Measurements from ENCODE around the gene PIM3. TPM values are rescaled to one million over a fixed set of nuclear protein-coding genes. Genes with fewer than 3 reads are reported as not detected.

PIM3 gene
- total and polyA plus RNA-seq, 2 of the 8 experiments (the other 6 are each of a cell fraction or from before 2014, with no cell fraction given), result 22.6 to 30.0 TPM

- TF ChIP-seq, protein P1, sequence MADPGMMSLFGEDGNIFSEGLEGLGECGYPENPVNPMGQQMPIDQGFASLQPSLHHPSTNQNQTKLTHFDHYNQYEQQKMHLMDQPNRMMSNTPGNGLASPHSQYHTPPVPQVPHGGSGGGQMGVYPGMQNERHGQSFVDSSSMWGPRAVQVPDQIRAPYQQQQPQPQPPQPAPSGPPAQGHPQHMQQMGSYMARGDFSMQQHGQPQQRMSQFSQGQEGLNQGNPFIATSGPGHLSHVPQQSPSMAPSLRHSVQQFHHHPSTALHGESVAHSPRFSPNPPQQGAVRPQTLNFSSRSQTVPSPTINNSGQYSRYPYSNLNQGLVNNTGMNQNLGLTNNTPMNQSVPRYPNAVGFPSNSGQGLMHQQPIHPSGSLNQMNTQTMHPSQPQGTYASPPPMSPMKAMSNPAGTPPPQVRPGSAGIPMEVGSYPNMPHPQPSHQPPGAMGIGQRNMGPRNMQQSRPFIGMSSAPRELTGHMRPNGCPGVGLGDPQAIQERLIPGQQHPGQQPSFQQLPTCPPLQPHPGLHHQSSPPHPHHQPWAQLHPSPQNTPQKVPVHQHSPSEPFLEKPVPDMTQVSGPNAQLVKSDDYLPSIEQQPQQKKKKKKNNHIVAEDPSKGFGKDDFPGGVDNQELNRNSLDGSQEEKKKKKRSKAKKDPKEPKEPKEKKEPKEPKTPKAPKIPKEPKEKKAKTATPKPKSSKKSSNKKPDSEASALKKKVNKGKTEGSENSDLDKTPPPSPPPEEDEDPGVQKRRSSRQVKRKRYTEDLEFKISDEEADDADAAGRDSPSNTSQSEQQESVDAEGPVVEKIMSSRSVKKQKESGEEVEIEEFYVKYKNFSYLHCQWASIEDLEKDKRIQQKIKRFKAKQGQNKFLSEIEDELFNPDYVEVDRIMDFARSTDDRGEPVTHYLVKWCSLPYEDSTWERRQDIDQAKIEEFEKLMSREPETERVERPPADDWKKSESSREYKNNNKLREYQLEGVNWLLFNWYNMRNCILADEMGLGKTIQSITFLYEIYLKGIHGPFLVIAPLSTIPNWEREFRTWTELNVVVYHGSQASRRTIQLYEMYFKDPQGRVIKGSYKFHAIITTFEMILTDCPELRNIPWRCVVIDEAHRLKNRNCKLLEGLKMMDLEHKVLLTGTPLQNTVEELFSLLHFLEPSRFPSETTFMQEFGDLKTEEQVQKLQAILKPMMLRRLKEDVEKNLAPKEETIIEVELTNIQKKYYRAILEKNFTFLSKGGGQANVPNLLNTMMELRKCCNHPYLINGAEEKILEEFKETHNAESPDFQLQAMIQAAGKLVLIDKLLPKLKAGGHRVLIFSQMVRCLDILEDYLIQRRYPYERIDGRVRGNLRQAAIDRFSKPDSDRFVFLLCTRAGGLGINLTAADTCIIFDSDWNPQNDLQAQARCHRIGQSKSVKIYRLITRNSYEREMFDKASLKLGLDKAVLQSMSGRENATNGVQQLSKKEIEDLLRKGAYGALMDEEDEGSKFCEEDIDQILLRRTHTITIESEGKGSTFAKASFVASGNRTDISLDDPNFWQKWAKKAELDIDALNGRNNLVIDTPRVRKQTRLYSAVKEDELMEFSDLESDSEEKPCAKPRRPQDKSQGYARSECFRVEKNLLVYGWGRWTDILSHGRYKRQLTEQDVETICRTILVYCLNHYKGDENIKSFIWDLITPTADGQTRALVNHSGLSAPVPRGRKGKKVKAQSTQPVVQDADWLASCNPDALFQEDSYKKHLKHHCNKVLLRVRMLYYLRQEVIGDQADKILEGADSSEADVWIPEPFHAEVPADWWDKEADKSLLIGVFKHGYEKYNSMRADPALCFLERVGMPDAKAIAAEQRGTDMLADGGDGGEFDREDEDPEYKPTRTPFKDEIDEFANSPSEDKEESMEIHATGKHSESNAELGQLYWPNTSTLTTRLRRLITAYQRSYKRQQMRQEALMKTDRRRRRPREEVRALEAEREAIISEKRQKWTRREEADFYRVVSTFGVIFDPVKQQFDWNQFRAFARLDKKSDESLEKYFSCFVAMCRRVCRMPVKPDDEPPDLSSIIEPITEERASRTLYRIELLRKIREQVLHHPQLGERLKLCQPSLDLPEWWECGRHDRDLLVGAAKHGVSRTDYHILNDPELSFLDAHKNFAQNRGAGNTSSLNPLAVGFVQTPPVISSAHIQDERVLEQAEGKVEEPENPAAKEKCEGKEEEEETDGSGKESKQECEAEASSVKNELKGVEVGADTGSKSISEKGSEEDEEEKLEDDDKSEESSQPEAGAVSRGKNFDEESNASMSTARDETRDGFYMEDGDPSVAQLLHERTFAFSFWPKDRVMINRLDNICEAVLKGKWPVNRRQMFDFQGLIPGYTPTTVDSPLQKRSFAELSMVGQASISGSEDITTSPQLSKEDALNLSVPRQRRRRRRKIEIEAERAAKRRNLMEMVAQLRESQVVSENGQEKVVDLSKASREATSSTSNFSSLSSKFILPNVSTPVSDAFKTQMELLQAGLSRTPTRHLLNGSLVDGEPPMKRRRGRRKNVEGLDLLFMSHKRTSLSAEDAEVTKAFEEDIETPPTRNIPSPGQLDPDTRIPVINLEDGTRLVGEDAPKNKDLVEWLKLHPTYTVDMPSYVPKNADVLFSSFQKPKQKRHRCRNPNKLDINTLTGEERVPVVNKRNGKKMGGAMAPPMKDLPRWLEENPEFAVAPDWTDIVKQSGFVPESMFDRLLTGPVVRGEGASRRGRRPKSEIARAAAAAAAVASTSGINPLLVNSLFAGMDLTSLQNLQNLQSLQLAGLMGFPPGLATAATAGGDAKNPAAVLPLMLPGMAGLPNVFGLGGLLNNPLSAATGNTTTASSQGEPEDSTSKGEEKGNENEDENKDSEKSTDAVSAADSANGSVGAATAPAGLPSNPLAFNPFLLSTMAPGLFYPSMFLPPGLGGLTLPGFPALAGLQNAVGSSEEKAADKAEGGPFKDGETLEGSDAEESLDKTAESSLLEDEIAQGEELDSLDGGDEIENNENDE (IDR thresholded peaks at IDR 0.05; ENCODE audit: insufficient replicate concordance, low read length), result no peak
- TF ChIP-seq EP300 (IDR thresholded peaks at IDR 0.05; ENCODE audit: borderline replicate concordance in 1 of 2, low read depth in 2 of 2, low read length in 2 of 2) (no peak), EGR1 (IDR thresholded peaks at IDR 0.05; ENCODE audit: borderline replicate concordance, low read depth, low read length) (no peak), BCL11A (IDR thresholded peaks at IDR 0.05; ENCODE audit: low read depth in 2 of 2, low read length in 2 of 2) (no peak)
Measured at GRCh38 chr22:49956418-49956770, 4.2 kb upstream of the PIM3 start (continued).

All from H1 (cell line).